HEK293 (cell line): ENCODE data around the gene STX18.

Source experiments
- CTCF ChIA-PET: fragments of 350-600 bp; formaldehyde crosslinking; extraction: SDS; loops from one replicate; lab custom pipeline; 2021; ENCODE audit warnings: antibody characterized with exemption; lab: Yijun Ruan, JAX
- POLR2A ChIA-PET: fragments of 300-600 bp; formaldehyde crosslinking; extraction: SDS; loops from one replicate; lab custom pipeline; 2020; ENCODE audit warnings: antibody characterized with exemption, inconsistent platforms; lab: Yijun Ruan, JAX
- H3K27ac ChIP-seq: fragments of 200-500 bp; sonication (Bioruptor generic); 2 replicates; pipeline ENCODE4 v1.5.1; 2014; ENCODE audit warnings: low read depth, low read length, control low read depth, inconsistent platforms; ENCODE audit errors: extremely low read depth
- H3K36me3 ChIP-seq, 2 experiments: fragments of 200-500 bp in 1 of 2; sonication (Bioruptor generic) in 1 of 2; 1 replicate in 1 of 2; 2 replicates in 1 of 2; pipeline ENCODE4 v1.5.1; 2014 to 2017; ENCODE audit warnings: inconsistent platforms in 2 of 2, low read length in 2 of 2; ENCODE audit not compliant: control insufficient read depth in 2 of 2, insufficient read depth in 1 of 2
- H3K4me1 ChIP-seq: fragments of 200-500 bp; sonication (Bioruptor generic); 2 replicates; pipeline ENCODE4 v1.5.1; 2014; ENCODE audit warnings: mild to moderate bottlenecking, low read length, inconsistent platforms; ENCODE audit not compliant: control insufficient read depth, insufficient read depth
- H3K4me3 ChIP-seq: 2 replicates; pipeline ENCODE4 v1.5.1; 2011; ENCODE audit warnings: low read depth, mild to moderate bottlenecking, control low read depth, low read length, moderate library complexity
- H3K9me3 ChIP-seq: fragments of 200-500 bp; sonication (Bioruptor generic); 2 replicates; pipeline ENCODE4 v1.5.1; 2014; ENCODE audit warnings: low read depth, low read length, inconsistent platforms; ENCODE audit not compliant: control insufficient read depth, insufficient read depth
- GFI1B ChIP-seq: fragments of 450-650 bp; formaldehyde crosslinking; IDR thresholded peaks from 2 replicates; pipeline ENCODE4 v1.5.1; 2016; ENCODE audit warnings: missing biosample characterization, missing genetic modification characterization
- HOXD13 ChIP-seq: sonication (generic); formaldehyde crosslinking; IDR thresholded peaks from 2 replicates; pipeline ENCODE4 v1.8.0; 2022; ENCODE audit warnings: missing genetic modification reagents, borderline replicate concordance
- PRDM6 ChIP-seq: fragments of 450-650 bp; formaldehyde crosslinking; IDR thresholded peaks from 2 replicates; pipeline ENCODE4 v1.5.1; 2017; ENCODE audit warnings: missing biosample characterization, missing genetic modification characterization
- SP7 ChIP-seq: fragments of 450-650 bp; formaldehyde crosslinking; IDR thresholded peaks from 2 replicates; pipeline ENCODE4 v1.5.1; 2016; ENCODE audit warnings: missing biosample characterization, missing genetic modification characterization
- ZBTB48 ChIP-seq: fragments of 450-650 bp; formaldehyde crosslinking; IDR thresholded peaks from 2 replicates; pipeline ENCODE4 v1.5.1; 2016; ENCODE audit warnings: missing biosample characterization, missing genetic modification characterization
- ZBTB49 ChIP-seq: fragments of 450-650 bp; formaldehyde crosslinking; IDR thresholded peaks from 2 replicates; pipeline ENCODE4 v1.5.1; 2016; ENCODE audit warnings: missing biosample characterization, missing genetic modification characterization, low read depth
- ZBTB6 ChIP-seq: fragments of 450-650 bp; formaldehyde crosslinking; IDR thresholded peaks from 2 replicates; pipeline ENCODE4 v1.5.1; 2017; ENCODE audit warnings: missing biosample characterization, missing genetic modification characterization
- ZBTB7A ChIP-seq: fragments of 450-650 bp; formaldehyde crosslinking; IDR thresholded peaks from 2 replicates; pipeline ENCODE4 v1.5.1; 2016; ENCODE audit warnings: low read depth, missing biosample characterization, missing genetic modification characterization
- ZFHX2 ChIP-seq: fragments of 450-650 bp; formaldehyde crosslinking; conservative IDR thresholded peaks from 2 replicates; pipeline ENCODE4 v1.5.1; 2016; ENCODE audit warnings: missing biosample characterization, missing genetic modification characterization
- ZFP3 ChIP-seq: fragments of 450-650 bp; formaldehyde crosslinking; IDR thresholded peaks from 2 replicates; pipeline ENCODE4 v1.5.1; 2016; ENCODE audit warnings: low read depth, missing biosample characterization, missing genetic modification characterization
- ZNF112 ChIP-seq: fragments of 450-650 bp; formaldehyde crosslinking; IDR thresholded peaks from 2 replicates; pipeline ENCODE4 v1.5.0; 2017; ENCODE audit warnings: missing biosample characterization, missing genetic modification characterization
- ZNF138 ChIP-seq: fragments of 450-650 bp; formaldehyde crosslinking; IDR thresholded peaks from 2 replicates; pipeline ENCODE4 v1.5.1; 2016; ENCODE audit warnings: missing biosample characterization, missing genetic modification characterization, borderline replicate concordance
- ZNF175 ChIP-seq: fragments of 450-650 bp; formaldehyde crosslinking; IDR thresholded peaks from 2 replicates; pipeline ENCODE4 v1.5.1; 2016; ENCODE audit warnings: missing biosample characterization, missing genetic modification characterization
- ZNF18 ChIP-seq: fragments of 450-650 bp; formaldehyde crosslinking; IDR thresholded peaks from 2 replicates; pipeline ENCODE4 v1.5.1; 2016; ENCODE audit warnings: missing biosample characterization, missing genetic modification characterization
- ZNF19 ChIP-seq: fragments of 450-650 bp; formaldehyde crosslinking; IDR thresholded peaks from 2 replicates; pipeline ENCODE4; 2016; ENCODE audit warnings: missing biosample characterization, missing genetic modification characterization, low read depth
- ZNF221 ChIP-seq: fragments of 450-650 bp; formaldehyde crosslinking; IDR thresholded peaks from 2 replicates; pipeline ENCODE4 v1.5.1; 2017; ENCODE audit warnings: missing biosample characterization, missing genetic modification characterization, borderline replicate concordance
- ZNF239 ChIP-seq: fragments of 450-650 bp; formaldehyde crosslinking; IDR thresholded peaks from 2 replicates; pipeline ENCODE4 v1.5.1; 2016; ENCODE audit warnings: missing biosample characterization, missing genetic modification characterization
- ZNF24 ChIP-seq: fragments of 450-650 bp; formaldehyde crosslinking; IDR thresholded peaks from 2 replicates; pipeline ENCODE4 v1.5.1; 2016; ENCODE audit warnings: missing biosample characterization, missing genetic modification characterization
- ZNF274 ChIP-seq, 2 experiments: fragments of 200-500 bp in 1 of 2; fragments of 450-650 bp in 1 of 2; sonication (Bioruptor generic) in 1 of 2; formaldehyde crosslinking in 1 of 2; IDR thresholded peaks; 2 replicates each; pipeline versions ENCODE4 v1.5.1 to v1.6.1; 2014 to 2016; ENCODE audit warnings: borderline replicate concordance in 1 of 2, inconsistent platforms in 1 of 2, low read length in 1 of 2, missing biosample characterization in 1 of 2, missing genetic modification characterization in 1 of 2
- ZNF350 ChIP-seq: fragments of 450-650 bp; formaldehyde crosslinking; IDR thresholded peaks from 2 replicates; pipeline ENCODE4 v1.5.0; 2017; ENCODE audit warnings: missing biosample characterization, mild to moderate bottlenecking, missing genetic modification characterization
- ZNF426 ChIP-seq: fragments of 450-650 bp; formaldehyde crosslinking; IDR thresholded peaks from 2 replicates; pipeline ENCODE4 v1.5.1; 2017; ENCODE audit warnings: missing biosample characterization, missing genetic modification characterization, mild to moderate bottlenecking, inconsistent platforms, moderate library complexity
- ZNF449 ChIP-seq: fragments of 450-650 bp; formaldehyde crosslinking; IDR thresholded peaks from 2 replicates; pipeline ENCODE4 v1.5.1; 2017; ENCODE audit warnings: missing biosample characterization, mild to moderate bottlenecking, missing genetic modification characterization, moderate library complexity
- ZNF76 ChIP-seq: fragments of 450-650 bp; formaldehyde crosslinking; IDR thresholded peaks from 2 replicates; pipeline ENCODE4; 2016; ENCODE audit warnings: low read depth, missing biosample characterization, missing genetic modification characterization, borderline replicate concordance
- ZNF768 ChIP-seq: fragments of 450-650 bp; formaldehyde crosslinking; IDR thresholded peaks from 2 replicates; pipeline ENCODE4 v1.5.1; 2018; ENCODE audit warnings: missing biosample characterization, mild to moderate bottlenecking, missing genetic modification characterization
- ZNF785 ChIP-seq: fragments of 450-650 bp; formaldehyde crosslinking; IDR thresholded peaks from 2 replicates; pipeline ENCODE4 v1.5.1; 2016; ENCODE audit warnings: missing biosample characterization, missing genetic modification characterization
- ZSCAN30 ChIP-seq: fragments of 450-650 bp; IDR thresholded peaks from 2 replicates; pipeline ENCODE4 v1.5.1; 2018; ENCODE audit warnings: missing biosample characterization, mild to moderate bottlenecking, missing genetic modification characterization, moderate library complexity

STX18 gene

GRCh38 chr4:4518747-4519146, 23.1 kb downstream of the STX18 start:
- Histone ChIP-seq H3K9me3 (no peaks in the 10 kb centered on the region), H3K27ac (no peak overlapping the region), H3K36me3 (no peaks in the 10 kb centered on the region), H3K4me1 (0 out of 2 replicates have a peak, but pooled peaks cover 4% of the 10 kb centered on the region), H3K4me3 (no peak overlapping the region)
- CTCF ChIA-PET = interaction anchor here (0.6 to 2.8 kb wide), 15 partner anchors 11 to 1886 kb away, joined by 3 to 14 read pairs (median 4); partner anchors contain the start of gene STX18
- POLR2A ChIA-PET = no interaction called here
- TF ChIP-seq ZNF138 (tag by site-specific recombination) = no peak
- TF ChIP-seq ZNF768 (tag by site-specific recombination) = no peak
- TF ChIP-seq ZNF426 (tag by site-specific recombination) = no peak
- no peak for TF ChIP-seq GFI1B (tag by site-specific recombination)
- no peak for TF ChIP-seq ZNF274 (IDR thresholded peaks at IDR 0.05; ENCODE audit: low read length)
- no peak for TF ChIP-seq ZNF274 (tag by site-specific recombination; IDR thresholded peaks at IDR 0.05; ENCODE audit: borderline replicate concordance)
- peak; percentile 91 for TF ChIP-seq PRDM6
- TF ChIP-seq ZBTB6 (tag by site-specific recombination) = no peak
- no peak for TF ChIP-seq ZNF350 (tag by site-specific recombination)
- TF ChIP-seq ZNF18 (tag by site-specific recombination) = peak; percentile 66; the same call in 1 of the 2 replicates
- TF ChIP-seq ZBTB48 (tag by site-specific recombination) = no peak

- H3K4me3 ChIP-seq = no peak overlapping the region
- no peaks in the 10 kb centered on the region for H3K9me3 ChIP-seq
- H3K27ac ChIP-seq = no peak overlapping the region
- no peaks in the 10 kb centered on the region for H3K4me1 ChIP-seq
- TF ChIP-seq ZNF239 (tag by site-specific recombination) (no peak), ZFHX2 (no peak), ZNF112 (tag by site-specific recombination) (no peak), ZSCAN30 (tag by site-specific recombination) (no peak), ZNF24 (tag by site-specific recombination) (no peak), ZBTB7A (tag by site-specific recombination) (no peak), ZBTB49 (tag by site-specific recombination) (no peak), ZNF175 (tag by site-specific recombination) (no peak), ZFP3 (no peak), ZNF449 (tag by site-specific recombination) (no peak), ZNF138 (tag by site-specific recombination) (no peak), ZNF19 (tag by site-specific recombination) (no peak), HOXD13 (no peak), ZNF221 (tag by site-specific recombination) (no peak), ZNF785 (no peak), ZNF76 (tag by site-specific recombination) (no peak), SP7 (no peak)
- H3K36me3 ChIP-seq = no peaks in the 10 kb centered on the region
- POLR2A ChIA-PET = no interaction called here
- CTCF ChIA-PET = no interaction called here
These were observed 27.1 kb downstream of the STX18 start for GRCh38 chr4:4514786-4515185.
